ENCODE data around the gene FHOD1. TPM values are rescaled to one million over a fixed set of nuclear protein-coding genes. Genes with fewer than 3 reads are reported as not detected.

The FHOD1 gene
- total and polyA plus RNA-seq, 9 of the 15 experiments (the other 6 are each of a cell fraction or from before 2014, with no cell fraction given), result 18.7 to 126 (median 32.3) TPM

DNA sequence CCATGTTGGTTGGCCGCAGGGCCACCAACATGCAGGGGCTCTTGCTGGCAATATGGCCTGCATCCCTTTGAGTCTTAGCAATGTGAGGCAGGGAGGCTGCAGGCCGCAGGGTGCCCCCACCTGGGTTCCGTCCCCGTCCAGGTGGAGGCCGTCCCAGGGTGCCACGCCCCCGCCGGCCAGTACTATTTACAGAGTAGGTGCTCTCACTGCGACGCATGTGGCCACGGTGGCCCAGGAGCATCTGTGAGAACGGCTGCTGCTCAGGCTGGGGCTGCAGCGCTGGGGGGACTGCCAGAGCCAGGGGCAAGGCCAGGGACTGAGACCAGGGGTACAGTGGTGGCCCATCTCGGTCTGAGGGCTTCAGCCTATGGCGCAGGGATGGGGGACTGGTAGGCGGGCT lies 67.1 kb downstream of the FHOD1 start (continued):
- TF ChIP-seq SRSF7 (optimal IDR thresholded peaks at IDR 0.05; ENCODE audit: low read depth, low read length) (no peak), NFIC (IDR thresholded peaks at IDR 0.05) (no peak), SRF (CRISPR knock-in tag; IDR thresholded peaks at IDR 0.05) (no peak), POLR2G (IDR thresholded peaks at IDR 0.05; ENCODE audit: low read depth, low read length) (no peak), GTF2A2 (tag; IDR thresholded peaks at IDR 0.05) (no peak), L3MBTL2 (IDR thresholded peaks at IDR 0.05) (no peak), ZNF699 (CRISPR knock-in tag; IDR thresholded peaks at IDR 0.05; ENCODE audit: insufficient replicate concordance) (no peak)
- TF ChIP-seq, protein P1, sequence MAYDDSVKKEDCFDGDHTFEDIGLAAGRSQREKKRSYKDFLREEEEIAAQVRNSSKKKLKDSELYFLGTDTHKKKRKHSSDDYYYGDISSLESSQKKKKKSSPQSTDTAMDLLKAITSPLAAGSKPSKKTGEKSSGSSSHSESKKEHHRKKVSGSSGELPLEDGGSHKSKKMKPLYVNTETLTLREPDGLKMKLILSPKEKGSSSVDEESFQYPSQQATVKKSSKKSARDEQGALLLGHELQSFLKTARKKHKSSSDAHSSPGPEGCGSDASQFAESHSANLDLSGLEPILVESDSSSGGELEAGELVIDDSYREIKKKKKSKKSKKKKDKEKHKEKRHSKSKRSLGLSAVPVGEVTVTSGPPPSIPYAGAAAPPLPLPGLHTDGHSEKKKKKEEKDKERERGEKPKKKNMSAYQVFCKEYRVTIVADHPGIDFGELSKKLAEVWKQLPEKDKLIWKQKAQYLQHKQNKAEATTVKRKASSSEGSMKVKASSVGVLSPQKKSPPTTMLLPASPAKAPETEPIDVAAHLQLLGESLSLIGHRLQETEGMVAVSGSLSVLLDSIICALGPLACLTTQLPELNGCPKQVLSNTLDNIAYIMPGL (CRISPR knock-in tag; IDR thresholded peaks at IDR 0.05), result no peak
- TF ChIP-seq, protein P2, sequence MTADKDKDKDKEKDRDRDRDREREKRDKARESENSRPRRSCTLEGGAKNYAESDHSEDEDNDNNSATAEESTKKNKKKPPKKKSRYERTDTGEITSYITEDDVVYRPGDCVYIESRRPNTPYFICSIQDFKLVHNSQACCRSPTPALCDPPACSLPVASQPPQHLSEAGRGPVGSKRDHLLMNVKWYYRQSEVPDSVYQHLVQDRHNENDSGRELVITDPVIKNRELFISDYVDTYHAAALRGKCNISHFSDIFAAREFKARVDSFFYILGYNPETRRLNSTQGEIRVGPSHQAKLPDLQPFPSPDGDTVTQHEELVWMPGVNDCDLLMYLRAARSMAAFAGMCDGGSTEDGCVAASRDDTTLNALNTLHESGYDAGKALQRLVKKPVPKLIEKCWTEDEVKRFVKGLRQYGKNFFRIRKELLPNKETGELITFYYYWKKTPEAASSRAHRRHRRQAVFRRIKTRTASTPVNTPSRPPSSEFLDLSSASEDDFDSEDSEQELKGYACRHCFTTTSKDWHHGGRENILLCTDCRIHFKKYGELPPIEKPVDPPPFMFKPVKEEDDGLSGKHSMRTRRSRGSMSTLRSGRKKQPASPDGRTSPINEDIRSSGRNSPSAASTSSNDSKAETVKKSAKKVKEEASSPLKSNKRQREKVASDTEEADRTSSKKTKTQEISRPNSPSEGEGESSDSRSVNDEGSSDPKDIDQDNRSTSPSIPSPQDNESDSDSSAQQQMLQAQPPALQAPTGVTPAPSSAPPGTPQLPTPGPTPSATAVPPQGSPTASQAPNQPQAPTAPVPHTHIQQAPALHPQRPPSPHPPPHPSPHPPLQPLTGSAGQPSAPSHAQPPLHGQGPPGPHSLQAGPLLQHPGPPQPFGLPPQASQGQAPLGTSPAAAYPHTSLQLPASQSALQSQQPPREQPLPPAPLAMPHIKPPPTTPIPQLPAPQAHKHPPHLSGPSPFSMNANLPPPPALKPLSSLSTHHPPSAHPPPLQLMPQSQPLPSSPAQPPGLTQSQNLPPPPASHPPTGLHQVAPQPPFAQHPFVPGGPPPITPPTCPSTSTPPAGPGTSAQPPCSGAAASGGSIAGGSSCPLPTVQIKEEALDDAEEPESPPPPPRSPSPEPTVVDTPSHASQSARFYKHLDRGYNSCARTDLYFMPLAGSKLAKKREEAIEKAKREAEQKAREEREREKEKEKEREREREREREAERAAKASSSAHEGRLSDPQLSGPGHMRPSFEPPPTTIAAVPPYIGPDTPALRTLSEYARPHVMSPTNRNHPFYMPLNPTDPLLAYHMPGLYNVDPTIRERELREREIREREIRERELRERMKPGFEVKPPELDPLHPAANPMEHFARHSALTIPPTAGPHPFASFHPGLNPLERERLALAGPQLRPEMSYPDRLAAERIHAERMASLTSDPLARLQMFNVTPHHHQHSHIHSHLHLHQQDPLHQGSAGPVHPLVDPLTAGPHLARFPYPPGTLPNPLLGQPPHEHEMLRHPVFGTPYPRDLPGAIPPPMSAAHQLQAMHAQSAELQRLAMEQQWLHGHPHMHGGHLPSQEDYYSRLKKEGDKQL (CRISPR knock-in tag; IDR thresholded peaks at IDR 0.05; ENCODE audit: borderline replicate concordance), result no peak
- TF ChIP-seq, protein P3, sequence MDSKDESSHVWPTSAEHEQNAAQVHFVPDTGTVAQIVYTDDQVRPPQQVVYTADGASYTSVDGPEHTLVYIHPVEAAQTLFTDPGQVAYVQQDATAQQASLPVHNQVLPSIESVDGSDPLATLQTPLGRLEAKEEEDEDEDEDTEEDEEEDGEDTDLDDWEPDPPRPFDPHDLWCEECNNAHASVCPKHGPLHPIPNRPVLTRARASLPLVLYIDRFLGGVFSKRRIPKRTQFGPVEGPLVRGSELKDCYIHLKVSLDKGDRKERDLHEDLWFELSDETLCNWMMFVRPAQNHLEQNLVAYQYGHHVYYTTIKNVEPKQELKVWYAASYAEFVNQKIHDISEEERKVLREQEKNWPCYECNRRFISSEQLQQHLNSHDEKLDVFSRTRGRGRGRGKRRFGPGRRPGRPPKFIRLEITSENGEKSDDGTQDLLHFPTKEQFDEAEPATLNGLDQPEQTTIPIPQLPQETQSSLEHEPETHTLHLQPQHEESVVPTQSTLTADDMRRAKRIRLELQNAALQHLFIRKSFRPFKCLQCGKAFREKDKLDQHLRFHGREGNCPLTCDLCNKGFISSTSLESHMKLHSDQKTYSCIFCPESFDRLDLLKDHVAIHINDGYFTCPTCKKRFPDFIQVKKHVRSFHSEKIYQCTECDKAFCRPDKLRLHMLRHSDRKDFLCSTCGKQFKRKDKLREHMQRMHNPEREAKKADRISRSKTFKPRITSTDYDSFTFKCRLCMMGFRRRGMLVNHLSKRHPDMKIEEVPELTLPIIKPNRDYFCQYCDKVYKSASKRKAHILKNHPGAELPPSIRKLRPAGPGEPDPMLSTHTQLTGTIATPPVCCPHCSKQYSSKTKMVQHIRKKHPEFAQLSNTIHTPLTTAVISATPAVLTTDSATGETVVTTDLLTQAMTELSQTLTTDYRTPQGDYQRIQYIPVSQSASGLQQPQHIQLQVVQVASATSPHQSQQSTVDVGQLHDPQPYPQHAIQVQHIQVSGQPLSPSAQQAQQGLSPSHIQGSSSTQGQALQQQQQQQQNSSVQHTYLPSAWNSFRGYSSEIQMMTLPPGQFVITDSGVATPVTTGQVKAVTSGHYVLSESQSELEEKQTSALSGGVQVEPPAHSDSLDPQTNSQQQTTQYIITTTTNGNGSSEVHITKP (IDR thresholded peaks at IDR 0.05; ENCODE audit: partially characterized antibody), result no peak

All from K562 (cell line).